Measurements from ENCODE around the gene IGF1R. TPM values are rescaled to one million over a fixed set of nuclear protein-coding genes. Genes with fewer than 3 reads are reported as not detected.

IGF1R gene
- total RNA-seq, 1 donor from 2014 or later: 151 TPM

- Histone ChIP-seq H3K27me3 (no peaks in the 10 kb centered on the region), H3K36me3 (peaks cover 42 to 49% of the 10 kb centered on the region in 2 donors), H3K4me3 (no peak overlapping the region), H3K27ac (peak overlapping the region; percentile 0 to 54), H3K4me1 (peaks cover 18 to 49% of the 10 kb centered on the region in 2 donors), H3K9me3 (no peaks in the 10 kb centered on the region)
- TF ChIP-seq CTCF (IDR thresholded peaks at IDR 0.05): no peak
- no peak for DNase-seq (ENCODE audit: low spot score in 2 of 2)
- intact Hi-C loops (cut with DNase I): loop anchor here (5.0 kb wide), 1 partner anchor 147 kb away; no protein-coding TSS in a partner anchor
Measured at GRCh38 chr15:98909968-98910885, 261.9 kb downstream of the IGF1R start.

GRCh38 chr15:98914626-98915025 lies 266.3 kb downstream of the IGF1R start:
- Histone ChIP-seq H3K4me3 (no peak overlapping the region), H3K4me1 (peaks cover 8 to 30% of the 10 kb centered on the region in 2 donors), H3K9me3 (no peaks in the 10 kb centered on the region), H3K27me3 (no peaks in the 10 kb centered on the region), H3K36me3 (peaks cover 68 to 82% of the 10 kb centered on the region in 2 donors), H3K27ac (peak overlapping the region; percentile 78 to 79)
- intact Hi-C loops (cut with DNase I): loop anchor here (2.0 to 5.0 kb wide), 2 partner anchors 40 to 143 kb away; no protein-coding TSS in a partner anchor
- no peak for TF ChIP-seq CTCF (IDR thresholded peaks at IDR 0.05)
- peak in 1 of 2 donors; percentile 86 for DNase-seq (ENCODE audit: low spot score in 2 of 2)

GRCh38 chr15:98916826-98917225 lies 268.5 kb downstream of the IGF1R start:
- Histone ChIP-seq H3K9me3 (no peaks in the 10 kb centered on the region), H3K27me3 (no peaks in the 10 kb centered on the region), H3K36me3 (peaks cover 59 to 77% of the 10 kb centered on the region in 2 donors), H3K4me1 (peaks cover 8 to 28% of the 10 kb centered on the region in 2 donors), H3K4me3 (no peak overlapping the region), H3K27ac (peak overlapping the region; percentile 28 to 78)
- TF ChIP-seq CTCF (IDR thresholded peaks at IDR 0.05): no peak
- DNase-seq (ENCODE audit: low spot score in 2 of 2): no peak
- intact Hi-C loops (cut with DNase I): no loop called here

GRCh38 chr15:98917417-98917816 lies 269.1 kb downstream of the IGF1R start:
- DNase-seq (ENCODE audit: low spot score in 2 of 2): no peak
- peak overlapping the region in 1 of 2 donors; percentile 78 for H3K27ac ChIP-seq
- H3K9me3 ChIP-seq: no peaks in the 10 kb centered on the region
- no peak overlapping the region for H3K4me3 ChIP-seq
- peaks cover 8 to 28% of the 10 kb centered on the region in 2 donors for H3K4me1 ChIP-seq
- intact Hi-C loops (cut with DNase I): no loop called here
- H3K27me3 ChIP-seq: no peaks in the 10 kb centered on the region
- TF ChIP-seq CTCF (IDR thresholded peaks at IDR 0.05): no peak
- peaks cover 62 to 77% of the 10 kb centered on the region in 2 donors for H3K36me3 ChIP-seq

- peaks cover 58 to 78% of the 10 kb centered on the region in 2 donors for H3K36me3 ChIP-seq
- intact Hi-C loops (cut with DNase I): loop anchor here (10.0 kb wide), 1 partner anchor 405 kb away; no protein-coding TSS in a partner anchor
- no peak for DNase-seq (ENCODE audit: low spot score in 2 of 2)
- no peak overlapping the region for H3K4me3 ChIP-seq
- TF ChIP-seq CTCF (IDR thresholded peaks at IDR 0.05): no peak
- H3K27ac ChIP-seq: peak overlapping the region in 1 of 2 donors; percentile 38
- no peaks in the 10 kb centered on the region for H3K27me3 ChIP-seq
- H3K4me1 ChIP-seq: peaks cover 4 to 30% of the 10 kb centered on the region in 2 donors
- H3K9me3 ChIP-seq: no peaks in the 10 kb centered on the region
Measured at GRCh38 chr15:98920091-98920880, 271.9 kb downstream of the IGF1R start.

Measured in ascending aorta (tissue), 2 donors.